B cell (primary cell): Measurements from ENCODE around the gene ARID3C. TPM values are rescaled to one million over a fixed set of nuclear protein-coding genes. Genes with fewer than 3 reads are reported as not detected.

ENCODE experiments used
- ATAC-seq: fragments of 200-7000 bp; cut with Tn5 transposase; one replicate; pipeline ENCODE4 v1.10.0; 2021; ENCODE audit warnings: low read depth, mild to moderate bottlenecking, moderate number of reproducible peaks, moderate library complexity
- CTCF ChIA-PET: fragments of 350-600 bp; sonication (Branson Sonifier 250); formaldehyde crosslinking; loops from one replicate; lab custom pipeline; 2021; ENCODE audit warnings: antibody characterized with exemption, inconsistent platforms; lab: Charles Lee
- POLR2A ChIA-PET: fragments of 350-600 bp; sonication (Branson Sonifier 250); formaldehyde crosslinking; loops from one replicate; lab custom pipeline; 2021; ENCODE audit warnings: antibody characterized with exemption; lab: Charles Lee
- DNase-seq: peaks from one replicate; pipeline ENCODE4 v3.0.0; 2013
- H2AFZ ChIP-seq: 2 replicates; pipeline ENCODE4 v1.6.1; 2012; ENCODE audit warnings: mild to moderate bottlenecking, low read depth, low read length; ENCODE audit not compliant: insufficient read depth, poor library complexity, severe bottlenecking
- H3K27ac ChIP-seq, 2 donors: 1 replicate in 1 of 2; 2 replicates in 1 of 2; pipeline ENCODE4 v1.5.1; 2012 to 2013; ENCODE audit warnings: low read length in 2 of 2, mild to moderate bottlenecking in 2 of 2, moderate library complexity in 1 of 2
- H3K27me3 ChIP-seq, 4 experiments: fragments of 200-600 bp in 1 of 4; sonication (generic) in 1 of 4; replicated peaks in 1 of 4; 1 replicate in 2 of 4; 2 replicates in 2 of 4; pipeline versions ENCODE4 v1.6.1 to v1.7.0; 2013 to 2016; ENCODE audit warnings: low read length in 3 of 4, mild to moderate bottlenecking in 2 of 4, mixed read lengths in 1 of 4, moderate library complexity in 1 of 4; ENCODE audit not compliant: insufficient read depth in 4 of 4, control insufficient read depth in 3 of 4; ENCODE audit errors: control extremely low read depth in 1 of 4
- H3K36me3 ChIP-seq, 2 experiments: replicated peaks in 1 of 2; 1 replicate in 1 of 2; 2 replicates in 1 of 2; pipeline versions ENCODE4 v1.6.1 to v1.7.1; 2013; ENCODE audit warnings: low read length in 1 of 2; ENCODE audit not compliant: insufficient read depth in 2 of 2, control insufficient read depth in 1 of 2; ENCODE audit errors: control extremely low read depth in 1 of 2, extremely low read depth in 1 of 2
- H3K4me1 ChIP-seq, 2 donors: fragments of 200-600 bp in 1 of 2; sonication (generic) in 1 of 2; 1 replicate in 1 of 2; 2 replicates in 1 of 2; pipeline versions ENCODE4 v1.5.1 to v1.6.1; 2013 to 2017; ENCODE audit warnings: low read length in 2 of 2; ENCODE audit not compliant: control insufficient read depth in 2 of 2, insufficient read depth in 2 of 2
- H3K4me2 ChIP-seq: replicated peaks from 2 replicates; pipeline ENCODE3; 2012; ENCODE audit warnings: mild to moderate bottlenecking, low read depth, low read length; ENCODE audit not compliant: poor library complexity, severe bottlenecking
- H3K4me3 ChIP-seq, 5 experiments: fragments of 200-600 bp in 1 of 5; sonication (generic) in 1 of 5; 1 replicate in 3 of 5; 2 replicates in 2 of 5; pipeline versions ENCODE4 v1.5.1 to v1.7.0; 2011 to 2016; ENCODE audit warnings: low read length in 4 of 5, mild to moderate bottlenecking in 4 of 5, low read depth in 2 of 5, control low read depth in 1 of 5, moderate library complexity in 1 of 5; ENCODE audit not compliant: insufficient read depth in 1 of 5; ENCODE audit errors: control extremely low read depth in 1 of 5, extremely low read depth in 1 of 5
- H3K79me2 ChIP-seq: fragments of 200-600 bp; sonication (generic); one replicate; pipeline ENCODE4 v1.6.0; 2016; ENCODE audit warnings: low read length; ENCODE audit not compliant: control insufficient read depth, insufficient read depth
- H3K9ac ChIP-seq: fragments of 200-600 bp; sonication (generic); 2 replicates; pipeline ENCODE4 v1.6.1; 2017; ENCODE audit warnings: mild to moderate bottlenecking, low read length, moderate library complexity
- H3K9me3 ChIP-seq, 3 donors: one replicate each; pipeline versions ENCODE4 v1.6.1 to v1.7.1; 2013; ENCODE audit warnings: low read length in 2 of 3; ENCODE audit not compliant: control insufficient read depth in 2 of 3, insufficient read depth in 1 of 3; ENCODE audit errors: control extremely low read depth in 1 of 3
- H4K20me1 ChIP-seq: 2 replicates; pipeline ENCODE4 v1.6.0; 2012; ENCODE audit warnings: mild to moderate bottlenecking, low read length; ENCODE audit not compliant: insufficient read depth, control insufficient read depth, poor library complexity, severe bottlenecking
- H3K27ac Mint-ChIP-seq: one replicate; pipeline ENCODE4 v1.8.0; 2021; ENCODE audit warnings: mixed read lengths
- H3K27me3 Mint-ChIP-seq: one replicate; pipeline ENCODE4 v1.8.0; 2021; ENCODE audit warnings: mixed read lengths
- H3K4me1 Mint-ChIP-seq: one replicate; pipeline ENCODE4 v1.8.0; 2021; ENCODE audit warnings: mixed read lengths
- H3K4me3 Mint-ChIP-seq: one replicate; pipeline ENCODE4 v1.8.0; 2021; ENCODE audit warnings: mixed read lengths
- H3K9me3 Mint-ChIP-seq: one replicate; pipeline ENCODE4 v1.8.0; 2022; ENCODE audit warnings: mixed read lengths; ENCODE audit not compliant: insufficient read depth
- CTCF ChIP-seq: fragments of 200-600 bp; IDR thresholded peaks from one replicate; pipeline ENCODE4 v1.8.0; 2022; ENCODE audit warnings: antibody characterized with exemption, mild to moderate bottlenecking
- EZH2 ChIP-seq: IDR thresholded peaks from 2 replicates; pipeline ENCODE4 v1.6.1; 2012; ENCODE audit warnings: borderline replicate concordance, low read depth, mild to moderate bottlenecking, moderate library complexity, low read length; ENCODE audit not compliant: insufficient read depth, poor library complexity, severe bottlenecking
- WGBS: methylation state at CpG from one replicate; pipeline ENCODE4 v1.1.5; 2013; ENCODE audit warnings: missing lambda C conversion rate; ENCODE audit not compliant: insufficient coverage; 5-methylcytosine and 5-hydroxymethylcytosine counted together
- intact Hi-C: fragments of 100-400 bp; cut with micrococcal nuclease; formaldehyde crosslinking; loops from one replicate; pipeline ENCODE4 v1.10.0; 2022
- polyA plus RNA-seq: library from polyadenylated mRNA; depleted of rRNA; stranded (reverse); fragments of >200 nt; gene quantifications from 2 replicates; pipeline ENCODE4 v1.2.3, GENCODE V29; 2012
- total RNA-seq, 2 donors: library from RNA; stranded (reverse); fragments of 120-200 nt in 1 of 2; gene quantifications; 1 replicate in 1 of 2; 2 replicates in 1 of 2; pipeline versions ENCODE4 v1.2.3 to v1.2.4, GENCODE V29; 2013 to 2022

The ARID3C gene
- total and polyA plus RNA-seq, 2 donors (not counting 1 experiment from before 2014, with no cell fraction given) = not detected

GRCh38 chr9:34662526-34663302 is 33.8 kb upstream of the ARID3C start, which contains the start of gene CCL27:
Gene CCL27, minus strand, starts transcription at chr9:34662657. Its CDS starts 24 bp downstream, at chr9:34662633.
- H3K4me3 Mint-ChIP-seq = no peak within 1 kb of the TSS
- peaks cover 20% of the 10 kb centered on the region for H3K4me1 Mint-ChIP-seq
- H3K9me3 Mint-ChIP-seq = no peaks in the 10 kb centered on the region
- intact Hi-C loops = no loop called here
- Histone ChIP-seq H4K20me1 (no peaks in the 10 kb centered on the region), H2AFZ (no peak within 1 kb of the TSS), H3K9me3 (peaks cover 0 to 8% (median 0%) of the 10 kb centered on the region in 3 donors), H3K9ac (no peak within 1 kb of the TSS), H3K79me2 (no peaks in the 10 kb centered on the region), H3K4me2 (no peak within 1 kb of the TSS), H3K4me1 (peaks cover 10 to 18% of the 10 kb centered on the region in 2 donors), H3K27me3 (no peaks in the 10 kb centered on the region), H3K36me3 (no peaks in the 10 kb centered on the region), H3K4me3 (no peak within 1 kb of the TSS), H3K27ac (no peak within 1 kb of the TSS)
- no peak within 1 kb of the TSS for H3K27ac Mint-ChIP-seq
- CTCF ChIA-PET = interaction anchor here (0.7 to 4.9 kb wide), 6 partner anchors 15 to 40 kb away, joined by 3 to 34 read pairs (median 6); partner anchors contain the start of gene GALT
- no peak for DNase-seq
- no peak for TF ChIP-seq CTCF
- no peak for TF ChIP-seq EZH2
- 93% methylated on average over 3 of the region's 4 CpGs for WGBS
- ATAC-seq = no peak
- no peaks in the 10 kb centered on the region for H3K27me3 Mint-ChIP-seq
- POLR2A ChIA-PET = no interaction called here
